ENCODE data around the gene ZBTB42.

Gene ZBTB42

GRCh38 chr14:104780513-104781030 is 20.3 kb upstream of the ZBTB42 start:
- DNase-seq (ENCODE audit: low spot score): no peak

GRCh38 chr14:104781271-104782077 is 19.4 kb upstream of the ZBTB42 start:
- TF ChIP-seq CTCF (IDR thresholded peaks at IDR 0.05): no peak
- H3K27ac ChIP-seq: no peak overlapping the region
- no peak for DNase-seq (ENCODE audit: low spot score)
- H3K4me3 ChIP-seq: no peak overlapping the region

More at GRCh38 chr14:104780513-104781030, 20.3 kb upstream of the ZBTB42 start:
- no peak overlapping the region for H3K27ac ChIP-seq
- no peak for TF ChIP-seq CTCF (IDR thresholded peaks at IDR 0.05)
- no peak overlapping the region for H3K4me3 ChIP-seq

- DNase-seq (ENCODE audit: low spot score): no peak
- H3K27ac ChIP-seq: no peak overlapping the region
- H3K4me3 ChIP-seq: no peak overlapping the region
- TF ChIP-seq CTCF (IDR thresholded peaks at IDR 0.05): no peak
Measured at GRCh38 chr14:104782086-104782807, 18.7 kb upstream of the ZBTB42 start.

- DNase-seq (ENCODE audit: low spot score): no peak
- H3K27ac ChIP-seq: no peak overlapping the region
- TF ChIP-seq CTCF (IDR thresholded peaks at IDR 0.05): no peak
- no peak overlapping the region for H3K4me3 ChIP-seq
Measured at GRCh38 chr14:104782808-104783139, 18.1 kb upstream of the ZBTB42 start.

GRCh38 chr14:104783484-104784217 is 17.2 kb upstream of the ZBTB42 start:
- no peak for DNase-seq (ENCODE audit: low spot score)
- TF ChIP-seq CTCF (IDR thresholded peaks at IDR 0.05): no peak
- no peak overlapping the region for H3K27ac ChIP-seq
- no peak overlapping the region for H3K4me3 ChIP-seq

GRCh38 chr14:104784218-104784568 is 16.7 kb upstream of the ZBTB42 start:
- no peak overlapping the region for H3K27ac ChIP-seq
- H3K4me3 ChIP-seq: no peak overlapping the region
- TF ChIP-seq CTCF (IDR thresholded peaks at IDR 0.05): no peak
- DNase-seq (ENCODE audit: low spot score): no peak

All from coronary artery (tissue), 2 donors.